ENCODE measurements around the gene CCDC88B.

CCDC88B gene

GRCh38 chr11:64303109-64304031, 36.6 kb upstream of the CCDC88B start:
- Histone ChIP-seq H3K79me2 (ENCODE audit: insufficient read depth, low read length) (peaks cover 25% of the 10 kb centered on the region), H3F3A (ENCODE audit: low read depth) (0 out of 2 replicates have a peak, but pooled peaks cover 3% of the 10 kb centered on the region), H3K4me3 (ENCODE audit: low read length, poor library complexity, severe bottlenecking) (peak overlapping the region; percentile 82), H4K20me1 (ENCODE audit: insufficient read depth, low read length, poor library complexity, severe bottlenecking) (peaks cover 19% of the 10 kb centered on the region), H3K36me3 (ENCODE audit: insufficient read depth, low read length) (no peaks in the 10 kb centered on the region), H3K27me3 (ENCODE audit: insufficient read depth, low read length, poor library complexity, severe bottlenecking) (peaks cover 5% of the 10 kb centered on the region), H3K9me2 (replicated peaks; ENCODE audit: low read depth, low read length) (no peaks in the 10 kb centered on the region), H3K4me2 (ENCODE audit: low read depth, low read length, poor library complexity, severe bottlenecking) (peak overlapping the region; percentile 85), H2AFZ (ENCODE audit: low read length) (no peak overlapping the region), H3K4me1 (ENCODE audit: insufficient read depth, low read length, poor library complexity, severe bottlenecking) (peaks cover 24% of the 10 kb centered on the region), H3K9ac (ENCODE audit: low read depth, low read length, poor library complexity, severe bottlenecking) (peak overlapping the region; percentile 91), H3K9me3 (ENCODE audit: insufficient read depth, low read depth, low read length) (no peaks in the 10 kb centered on the region)
- TF ChIP-seq CTCF (conservative IDR thresholded peaks at IDR 0.05; ENCODE audit: low read length): no peak
- no peak for TF ChIP-seq EZH2phosphoT487 (IDR thresholded peaks at IDR 0.05; ENCODE audit: borderline replicate concordance)

DNA sequence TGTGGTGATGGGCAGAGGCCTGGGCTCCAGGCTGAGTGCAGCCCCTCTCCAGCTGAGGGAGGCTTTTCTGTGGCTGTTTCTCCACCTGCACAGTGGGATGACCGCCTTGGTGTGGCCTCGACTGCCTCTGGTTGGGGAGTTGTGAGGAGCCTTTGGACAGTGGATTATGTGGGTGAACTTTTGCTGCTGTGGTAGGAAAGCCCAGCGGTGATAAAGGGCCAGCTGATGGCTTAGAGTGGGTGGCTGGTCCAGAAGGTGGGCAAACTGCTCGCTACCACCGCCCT, 36.0 kb upstream of the CCDC88B start:
- peak overlapping the region; percentile 91 for H3K9ac ChIP-seq (ENCODE audit: low read depth, low read length, poor library complexity, severe bottlenecking)

GRCh38 chr11:64304316-64305072, 35.5 kb upstream of the CCDC88B start:
- TF ChIP-seq EZH2phosphoT487 (IDR thresholded peaks at IDR 0.05; ENCODE audit: borderline replicate concordance): no peak
- TF ChIP-seq CTCF (conservative IDR thresholded peaks at IDR 0.05; ENCODE audit: low read length): peak; percentile 95
- Histone ChIP-seq H3K36me3 (ENCODE audit: insufficient read depth, low read length) (no peaks in the 10 kb centered on the region), H3K79me2 (ENCODE audit: insufficient read depth, low read length) (peaks cover 25% of the 10 kb centered on the region), H3K27me3 (ENCODE audit: insufficient read depth, low read length, poor library complexity, severe bottlenecking) (peaks cover 5% of the 10 kb centered on the region), H3K9me3 (ENCODE audit: insufficient read depth, low read depth, low read length) (no peaks in the 10 kb centered on the region), H3K9ac (ENCODE audit: low read depth, low read length, poor library complexity, severe bottlenecking) (peak overlapping the region; percentile 91), H3K4me3 (ENCODE audit: low read length, poor library complexity, severe bottlenecking) (peak overlapping the region; percentile 82), H3F3A (ENCODE audit: low read depth) (0 out of 2 replicates have a peak, but pooled peaks cover 3% of the 10 kb centered on the region), H2AFZ (ENCODE audit: low read length) (peak overlapping the region; percentile 79), H3K4me1 (ENCODE audit: insufficient read depth, low read length, poor library complexity, severe bottlenecking) (peaks cover 24% of the 10 kb centered on the region), H3K4me2 (ENCODE audit: low read depth, low read length, poor library complexity, severe bottlenecking) (peak overlapping the region; percentile 85), H3K9me2 (replicated peaks; ENCODE audit: low read depth, low read length) (no peaks in the 10 kb centered on the region), H4K20me1 (ENCODE audit: insufficient read depth, low read length, poor library complexity, severe bottlenecking) (peaks cover 19% of the 10 kb centered on the region)

More for the DNA sequence above, 36.0 kb upstream of the CCDC88B start:
- Histone ChIP-seq H3K9me3 (ENCODE audit: insufficient read depth, low read depth, low read length) (no peaks in the 10 kb centered on the region), H3K9me2 (replicated peaks; ENCODE audit: low read depth, low read length) (no peaks in the 10 kb centered on the region), H3K4me2 (ENCODE audit: low read depth, low read length, poor library complexity, severe bottlenecking) (peak overlapping the region; percentile 85), H4K20me1 (ENCODE audit: insufficient read depth, low read length, poor library complexity, severe bottlenecking) (peaks cover 19% of the 10 kb centered on the region), H3F3A (ENCODE audit: low read depth) (0 out of 2 replicates have a peak, but pooled peaks cover 3% of the 10 kb centered on the region), H3K36me3 (ENCODE audit: insufficient read depth, low read length) (no peaks in the 10 kb centered on the region), H3K79me2 (ENCODE audit: insufficient read depth, low read length) (peaks cover 25% of the 10 kb centered on the region), H3K4me1 (ENCODE audit: insufficient read depth, low read length, poor library complexity, severe bottlenecking) (peaks cover 24% of the 10 kb centered on the region), H3K4me3 (ENCODE audit: low read length, poor library complexity, severe bottlenecking) (peak overlapping the region; percentile 82), H3K27me3 (ENCODE audit: insufficient read depth, low read length, poor library complexity, severe bottlenecking) (peaks cover 5% of the 10 kb centered on the region), H2AFZ (ENCODE audit: low read length) (no peak overlapping the region)
- TF ChIP-seq CTCF (conservative IDR thresholded peaks at IDR 0.05; ENCODE audit: low read length): no peak
